HG02981 (cell line): ENCODE measurements around the gene MID2.
A peak's percentile ranks its signal among the peaks of the same experiment; 100 is the strongest.
"Not testable (repeated sequence)": the region's sequence is repeated elsewhere in the genome, so short reads cannot be mapped to it uniquely, and the experiment has no call there.

Source experiments
- ATAC-seq: cut with Tn5 transposase; IDR thresholded peaks from one replicate; pipeline ENCODE4 v1.9.1; 2021; ENCODE audit warnings: mild to moderate bottlenecking, moderate library complexity; ENCODE audit not compliant: unreplicated experiment

The MID2 gene

GRCh38 chrX:107935664-107936433, 110.2 kb downstream of the MID2 start:
- ATAC-seq, result no peak

GRCh38 chrX:107936434-107936730, 110.7 kb downstream of the MID2 start:
- no peak for ATAC-seq

GRCh38 chrX:107940095-107940494, 114.4 kb downstream of the MID2 start:
- no peak for ATAC-seq

GRCh38 chrX:107955337-107955736, 129.7 kb downstream of the MID2 start:
- not testable (repeated sequence) for ATAC-seq

GRCh38 chrX:107968623-107969022, 143.0 kb downstream of the MID2 start:
- ATAC-seq, result peak; percentile 95

GRCh38 chrX:107970073-107970472, 144.4 kb downstream of the MID2 start:
- ATAC-seq, result no peak

- no peak for ATAC-seq
Measured at GRCh38 chrX:107971636-107972035, 146.0 kb downstream of the MID2 start.
